CD4-positive, alpha-beta T cell (primary cell): ENCODE results near the gene BICDL1. TPM values are rescaled to one million over a fixed set of nuclear protein-coding genes. Genes with fewer than 3 reads are reported as not detected.

Source experiments
- ATAC-seq: fragments of 200-7000 bp; cut with Tn5 transposase; one replicate; pipeline ENCODE4 v1.10.0; 2022; ENCODE audit warnings: mild to moderate bottlenecking; ENCODE audit not compliant: poor library complexity
- CTCF ChIA-PET: fragments of 350-600 bp; sonication (Branson Sonifier 250); formaldehyde crosslinking; loops from one replicate; lab custom pipeline; 2021; ENCODE audit warnings: antibody characterized with exemption, inconsistent platforms; lab: Charles Lee
- POLR2A ChIA-PET: fragments of 350-600 bp; sonication (Branson Sonifier 250); formaldehyde crosslinking; loops from one replicate; lab custom pipeline; 2021; ENCODE audit warnings: antibody characterized with exemption, inconsistent platforms; lab: Charles Lee
- DNase-seq, 14 experiments: peaks; one replicate each; pipeline ENCODE4 v3.0.0-alpha.2; 2013 to 2020; ENCODE audit warnings: mixed read lengths in 2 of 14
- H3K27ac ChIP-seq, 2 donors: one replicate each; pipeline versions ENCODE4 v1.5.1 to v1.7.0; 2013; ENCODE audit warnings: low read length in 2 of 2, low read depth in 1 of 2, mild to moderate bottlenecking in 1 of 2
- H3K27me3 ChIP-seq, 2 experiments: 1 replicate in 1 of 2; 2 replicates in 1 of 2; pipeline versions ENCODE4 v1.6.1 to v1.7.0; 2013; ENCODE audit warnings: low read length in 2 of 2, control low read depth in 1 of 2, mild to moderate bottlenecking in 1 of 2, moderate library complexity in 1 of 2; ENCODE audit not compliant: insufficient read depth in 2 of 2, control insufficient read depth in 1 of 2
- H3K36me3 ChIP-seq: one replicate; pipeline ENCODE4 v1.6.1; 2013; ENCODE audit warnings: low read length, control low read depth; ENCODE audit not compliant: insufficient read depth
- H3K4me1 ChIP-seq: one replicate; pipeline ENCODE4 v1.6.1; 2013; ENCODE audit warnings: low read length, control low read depth; ENCODE audit not compliant: insufficient read depth
- H3K4me3 ChIP-seq: one replicate; pipeline ENCODE4 v1.5.1; 2013; ENCODE audit warnings: mild to moderate bottlenecking, low read length, moderate library complexity
- H3K9me3 ChIP-seq, 2 experiments: 1 replicate in 1 of 2; 2 replicates in 1 of 2; pipeline versions ENCODE4 v1.6.1 to v1.7.0; 2013; ENCODE audit warnings: low read length in 2 of 2, mild to moderate bottlenecking in 2 of 2, control low read depth in 1 of 2, moderate library complexity in 1 of 2; ENCODE audit not compliant: control insufficient read depth in 1 of 2, insufficient read depth in 1 of 2
- H3K27ac Mint-ChIP-seq: one replicate; pipeline ENCODE4 v1.8.0; 2020; ENCODE audit warnings: mixed read lengths
- H3K27me3 Mint-ChIP-seq: one replicate; pipeline ENCODE4 v1.8.0; 2021; ENCODE audit warnings: mixed read lengths
- H3K36me3 Mint-ChIP-seq: one replicate; pipeline ENCODE4 v1.8.0; 2021; ENCODE audit warnings: low read depth, mixed read lengths
- H3K4me1 Mint-ChIP-seq: one replicate; pipeline ENCODE4 v1.8.0; 2021; ENCODE audit warnings: low read depth, mixed read lengths
- H3K4me3 Mint-ChIP-seq: one replicate; pipeline ENCODE4 v1.8.0; 2020; ENCODE audit warnings: mild to moderate bottlenecking, mixed read lengths
- H3K9me3 Mint-ChIP-seq: one replicate; pipeline ENCODE4 v1.8.0; 2020; ENCODE audit warnings: mixed read lengths
- intact Hi-C, 2 experiments: fragments of 100-400 bp; cut with DNase I in 1 of 2; cut with micrococcal nuclease in 1 of 2; formaldehyde crosslinking; loops; one replicate each; pipeline versions ENCODE4 v1.15.1 to v1.9.0; 2023 to 2025; cut with DNase I, micrococcal nuclease
- total RNA-seq, 174 experiments: library from RNA in 2 of 174; stranded (reverse) in 2 of 174; gene quantifications; one replicate each; pipeline ENCODE4 v1.2.3 and lab custom pipeline; 2021 to 2026
- TF ChIP-seq, protein P1 (sequence below): fragments of 200-600 bp; IDR thresholded peaks from one replicate; pipeline ENCODE4 v1.8.0; 2022; ENCODE audit warnings: antibody characterized with exemption, mild to moderate bottlenecking

The BICDL1 gene
- total RNA-seq, 2 experiments from 2014 or later: 143 to 146 TPM

DNA sequence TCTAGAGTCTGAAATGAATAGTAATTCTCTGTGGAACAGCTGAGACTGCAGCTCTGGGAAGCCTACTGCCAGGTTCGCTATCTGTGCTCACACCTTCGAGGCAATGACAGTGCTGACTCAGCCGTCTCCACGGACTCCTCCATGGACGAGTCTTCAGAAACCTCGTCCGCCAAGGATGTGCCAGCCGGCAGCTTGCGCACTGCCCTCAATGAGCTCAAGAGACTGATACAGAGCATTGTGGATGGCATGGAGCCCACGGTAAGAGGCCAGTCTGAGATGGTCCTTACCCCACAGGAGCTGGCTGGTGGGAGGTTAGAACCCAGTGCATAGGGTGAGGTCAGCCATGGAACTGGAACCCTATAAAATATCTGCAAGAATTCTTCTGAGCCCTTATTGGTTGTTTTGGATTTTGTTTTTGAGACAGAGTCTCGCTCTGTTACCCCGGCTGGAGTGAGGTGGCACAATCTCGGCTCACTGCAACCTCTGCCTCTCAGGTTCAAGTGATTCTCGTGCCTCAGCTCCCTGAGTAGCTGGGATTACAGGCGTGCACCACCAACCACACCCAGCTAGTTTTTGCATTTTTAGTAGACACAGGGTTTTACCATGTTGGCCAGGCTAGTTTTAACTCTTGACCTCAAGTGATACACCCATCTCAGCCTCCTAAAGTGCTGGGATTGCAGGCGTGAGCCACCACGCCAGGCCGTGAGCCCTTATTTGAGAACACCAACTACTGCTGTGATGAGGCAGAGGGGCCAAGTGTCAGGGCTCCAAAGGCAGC lies 83.6 kb downstream of the BICDL1 start:
- Mint-ChIP-seq H3K9me3 (no peaks in the 10 kb centered on the region), H3K4me1 (peaks cover 25% of the 10 kb centered on the region), H3K4me3 (no peak overlapping the region), H3K36me3 (peaks cover 72% of the 10 kb centered on the region), H3K27me3 (no peaks in the 10 kb centered on the region), H3K27ac (peak overlapping the region; percentile 2)
- no peak overlapping the region for H3K4me3 ChIP-seq
- peaks cover 19% of the 10 kb centered on the region for H3K4me1 ChIP-seq
- peaks cover 46% of the 10 kb centered on the region for H3K36me3 ChIP-seq
- DNase-seq (no peak), ATAC-seq (no peak)
- intact Hi-C loops: no loop called here
- TF ChIP-seq, protein P1, sequence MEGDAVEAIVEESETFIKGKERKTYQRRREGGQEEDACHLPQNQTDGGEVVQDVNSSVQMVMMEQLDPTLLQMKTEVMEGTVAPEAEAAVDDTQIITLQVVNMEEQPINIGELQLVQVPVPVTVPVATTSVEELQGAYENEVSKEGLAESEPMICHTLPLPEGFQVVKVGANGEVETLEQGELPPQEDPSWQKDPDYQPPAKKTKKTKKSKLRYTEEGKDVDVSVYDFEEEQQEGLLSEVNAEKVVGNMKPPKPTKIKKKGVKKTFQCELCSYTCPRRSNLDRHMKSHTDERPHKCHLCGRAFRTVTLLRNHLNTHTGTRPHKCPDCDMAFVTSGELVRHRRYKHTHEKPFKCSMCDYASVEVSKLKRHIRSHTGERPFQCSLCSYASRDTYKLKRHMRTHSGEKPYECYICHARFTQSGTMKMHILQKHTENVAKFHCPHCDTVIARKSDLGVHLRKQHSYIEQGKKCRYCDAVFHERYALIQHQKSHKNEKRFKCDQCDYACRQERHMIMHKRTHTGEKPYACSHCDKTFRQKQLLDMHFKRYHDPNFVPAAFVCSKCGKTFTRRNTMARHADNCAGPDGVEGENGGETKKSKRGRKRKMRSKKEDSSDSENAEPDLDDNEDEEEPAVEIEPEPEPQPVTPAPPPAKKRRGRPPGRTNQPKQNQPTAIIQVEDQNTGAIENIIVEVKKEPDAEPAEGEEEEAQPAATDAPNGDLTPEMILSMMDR: no peak
- H3K27me3 ChIP-seq: no peaks in the 10 kb centered on the region
- H3K27ac ChIP-seq: no peak overlapping the region
- CTCF ChIA-PET: no interaction called here
- H3K9me3 ChIP-seq: no peaks in the 10 kb centered on the region
- POLR2A ChIA-PET: interaction anchor here (0.6 to 1.6 kb wide), 5 partner anchors 15 to 84 kb away, joined by 3 to 4 read pairs (median 3); partner anchors contain the start of gene BICDL1

DNA sequence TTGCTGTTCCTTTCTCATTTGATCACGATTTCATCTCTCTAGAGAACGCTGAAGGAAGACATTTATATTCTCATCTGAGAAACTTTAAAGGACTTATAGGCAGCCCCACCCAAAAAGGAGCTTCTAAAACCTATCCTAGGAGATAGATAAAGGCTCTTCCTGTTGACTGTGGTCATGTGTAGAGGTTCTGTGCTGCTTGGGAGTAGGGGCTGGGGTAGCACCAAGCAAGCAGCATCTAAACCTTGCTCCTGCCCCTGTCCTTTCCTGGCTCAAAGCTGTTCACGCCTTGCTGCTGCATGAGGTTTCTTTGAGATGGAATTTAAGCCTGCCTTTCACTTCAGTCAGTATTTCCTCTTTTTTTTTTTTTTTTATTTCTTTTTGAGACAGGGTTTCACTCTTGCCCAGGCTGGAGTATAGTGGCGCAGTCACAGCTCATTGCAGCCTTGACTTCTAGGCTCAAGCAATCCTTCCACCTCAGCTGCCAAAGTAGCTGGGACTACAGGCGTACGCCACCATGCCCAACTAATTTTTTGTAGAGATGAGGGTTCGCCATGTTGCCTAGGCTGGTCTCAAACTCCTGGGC lies 86.1 kb downstream of the BICDL1 start:
- Mint-ChIP-seq H3K36me3 (peaks cover 58% of the 10 kb centered on the region), H3K4me1 (peaks cover 41% of the 10 kb centered on the region), H3K4me3 (peak overlapping the region; percentile 57), H3K27me3 (no peaks in the 10 kb centered on the region), H3K9me3 (no peaks in the 10 kb centered on the region), H3K27ac (peak overlapping the region; percentile 94)
- peak; percentile 69 for ATAC-seq
- peak in 4 of 14 experiments; percentile 18 to 34 (median 26) for DNase-seq
- TF ChIP-seq, protein P1: no peak
- CTCF ChIA-PET: interaction anchor here (0.6 to 1.9 kb wide), 4 partner anchors 12 to 93 kb away, joined by 3 to 6 read pairs (median 4); partner anchors contain the start of gene BICDL1
- Histone ChIP-seq H3K4me1 (peaks cover 35% of the 10 kb centered on the region), H3K36me3 (peaks cover 38% of the 10 kb centered on the region), H3K27ac (peak overlapping the region; percentile 43 to 60), H3K4me3 (no peak overlapping the region), H3K9me3 (no peaks in the 10 kb centered on the region), H3K27me3 (no peaks in the 10 kb centered on the region)
- POLR2A ChIA-PET: interaction anchor here (0.7 to 1.9 kb wide), 5 partner anchors 12 to 86 kb away, joined by 3 to 13 read pairs (median 7); partner anchors contain the start of gene BICDL1
- intact Hi-C loops: loop anchor here in 1 of 2 experiments (5.0 kb wide), 1 partner anchor 38 kb away; no protein-coding TSS in a partner anchor

DNA sequence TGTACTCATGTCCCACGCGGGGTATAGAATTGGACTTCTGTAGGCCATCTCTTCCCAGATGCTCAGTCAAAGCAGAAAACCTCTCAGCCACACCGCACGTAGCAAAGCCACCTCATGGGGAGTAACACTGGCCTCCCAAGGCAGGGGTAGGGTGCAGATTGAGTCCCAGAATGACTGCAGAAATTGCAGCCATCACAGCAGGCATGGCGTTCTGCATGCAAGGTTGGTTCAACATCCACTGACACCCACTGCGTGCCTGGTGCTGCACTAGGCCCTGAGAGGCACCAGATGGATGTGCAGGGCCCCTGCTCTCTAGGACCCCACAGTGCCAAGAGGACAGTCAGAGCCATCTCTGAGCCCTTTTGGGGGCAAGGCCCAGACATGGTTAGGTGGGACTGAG lies 87.6 kb downstream of the BICDL1 start:
- Histone ChIP-seq H3K9me3 (no peaks in the 10 kb centered on the region), H3K27ac (no peak overlapping the region), H3K27me3 (no peaks in the 10 kb centered on the region), H3K4me1 (peaks cover 36% of the 10 kb centered on the region), H3K36me3 (peaks cover 37% of the 10 kb centered on the region), H3K4me3 (no peak overlapping the region)
- ChIA-PET POLR2A (no interaction called here), CTCF (interaction anchor here (1.1 to 1.9 kb wide), 2 partner anchors 10 to 88 kb away, joined by 3 to 6 read pairs; partner anchors contain the start of gene BICDL1)
- H3K9me3 Mint-ChIP-seq: no peaks in the 10 kb centered on the region
- TF ChIP-seq, protein P1: no peak
- ATAC-seq (no peak), DNase-seq (no peak)
- no peaks in the 10 kb centered on the region for H3K27me3 Mint-ChIP-seq
- peaks cover 41% of the 10 kb centered on the region for H3K4me1 Mint-ChIP-seq
- no peak overlapping the region for H3K4me3 Mint-ChIP-seq
- intact Hi-C loops: loop anchor here in 1 of 2 experiments (5.0 kb wide), 1 partner anchor 39 kb away; no protein-coding TSS in a partner anchor
- H3K36me3 Mint-ChIP-seq: peaks cover 61% of the 10 kb centered on the region
- no peak overlapping the region for H3K27ac Mint-ChIP-seq
